ENCODE measurements around the gene TAMALIN.
A peak's percentile ranks its signal among the peaks of the same experiment; 100 is the strongest.
"Not testable (repeated sequence)": the region's sequence is repeated elsewhere in the genome, so short reads cannot be mapped to it uniquely, and the experiment has no call there.

The TAMALIN gene

DNA sequence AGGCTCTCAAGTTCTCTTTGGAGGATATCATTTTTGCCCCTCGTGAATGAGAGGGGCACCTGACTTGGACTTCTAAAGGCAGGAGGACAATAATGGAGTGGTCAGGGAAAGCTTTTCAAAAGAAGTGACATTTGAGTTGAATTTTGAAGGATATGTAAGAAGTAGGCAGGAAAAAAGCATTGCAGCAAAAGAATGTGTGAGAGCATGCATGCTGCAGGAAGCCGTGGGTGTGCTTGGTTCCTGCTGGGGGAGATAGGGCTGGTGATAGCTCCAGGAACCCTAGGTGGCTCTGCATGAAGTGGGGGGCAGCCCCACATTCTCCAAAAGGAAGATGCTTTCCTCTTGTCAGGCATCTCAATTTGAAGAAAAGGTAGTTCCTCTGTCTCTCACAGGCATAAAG lies 32.1 kb upstream of the TAMALIN start:
- Mint-ChIP-seq H3K36me3 (peaks cover 12% of the 10 kb centered on the region), H3K27ac (no peak overlapping the region), H3K27me3 (no peaks in the 10 kb centered on the region), H3K4me3 (peak overlapping the region; percentile 5), H3K9me3 (ENCODE audit: low read depth) (no peaks in the 10 kb centered on the region), H3K4me1 (ENCODE audit: low read depth) (peaks cover 75% of the 10 kb centered on the region)

DNA sequence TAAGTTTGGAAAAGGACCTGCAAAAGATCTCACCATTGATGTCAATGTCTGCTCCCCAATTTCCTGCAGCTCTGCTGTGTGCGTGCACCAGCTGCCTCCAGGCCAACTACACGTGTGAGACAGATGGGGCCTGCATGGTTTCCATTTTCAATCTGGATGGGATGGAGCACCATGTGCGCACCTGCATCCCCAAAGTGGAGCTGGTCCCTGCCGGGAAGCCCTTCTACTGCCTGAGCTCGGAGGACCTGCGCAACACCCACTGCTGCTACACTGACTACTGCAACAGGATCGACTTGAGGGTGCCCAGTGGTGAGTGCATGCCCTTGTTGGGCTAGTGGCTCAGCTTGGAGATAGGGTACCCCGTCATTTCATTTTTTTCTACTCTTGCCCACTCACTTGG lies 31.6 kb upstream of the TAMALIN start:
- H3K9me3 Mint-ChIP-seq (ENCODE audit: low read depth) = no peaks in the 10 kb centered on the region
- peak overlapping the region; percentile 5 for H3K4me3 Mint-ChIP-seq
- peaks cover 12% of the 10 kb centered on the region for H3K36me3 Mint-ChIP-seq
- peaks cover 75% of the 10 kb centered on the region for H3K4me1 Mint-ChIP-seq (ENCODE audit: low read depth)
- H3K27ac Mint-ChIP-seq = peak overlapping the region; percentile 4
- H3K27me3 Mint-ChIP-seq = no peaks in the 10 kb centered on the region

- H3K36me3 Mint-ChIP-seq = peaks cover 12% of the 10 kb centered on the region
- no peaks in the 10 kb centered on the region for H3K27me3 Mint-ChIP-seq
- no peaks in the 10 kb centered on the region for H3K9me3 Mint-ChIP-seq (ENCODE audit: low read depth)
- H3K27ac Mint-ChIP-seq = peak overlapping the region; percentile 50
- peaks cover 69% of the 10 kb centered on the region for H3K4me1 Mint-ChIP-seq (ENCODE audit: low read depth)
- H3K4me3 Mint-ChIP-seq = no peak overlapping the region
These were observed 30.2 kb upstream of the TAMALIN start for GRCh38 chr12:51976376-51977160.

DNA sequence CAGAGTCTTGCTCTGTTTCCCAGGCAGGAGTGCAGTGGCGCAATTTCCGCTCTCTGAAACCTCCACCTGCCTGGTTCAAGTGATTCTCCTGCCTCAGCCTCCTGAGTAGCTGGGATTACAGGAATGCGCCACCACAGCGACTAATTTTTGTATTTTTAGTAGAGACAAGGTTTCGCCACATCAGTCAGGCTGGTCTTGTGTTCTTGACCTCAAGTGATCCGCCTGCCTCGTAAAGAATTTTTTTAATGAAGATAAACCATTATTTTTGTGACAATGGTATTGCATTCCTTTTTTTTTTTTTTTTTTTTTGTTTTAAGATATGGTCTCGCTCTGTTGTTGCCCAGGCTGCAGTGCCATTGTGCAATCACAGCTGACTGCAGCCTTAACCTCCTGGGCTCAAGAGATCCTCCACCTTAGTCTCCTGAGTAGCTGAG lies 29.4 kb upstream of the TAMALIN start:
- peaks cover 61% of the 10 kb centered on the region for H3K4me1 Mint-ChIP-seq (ENCODE audit: low read depth)
- H3K27me3 Mint-ChIP-seq = no peaks in the 10 kb centered on the region
- no peaks in the 10 kb centered on the region for H3K9me3 Mint-ChIP-seq (ENCODE audit: low read depth)
- H3K4me3 Mint-ChIP-seq = no peak overlapping the region
- H3K36me3 Mint-ChIP-seq = peaks cover 15% of the 10 kb centered on the region
- no peak overlapping the region for H3K27ac Mint-ChIP-seq

DNA sequence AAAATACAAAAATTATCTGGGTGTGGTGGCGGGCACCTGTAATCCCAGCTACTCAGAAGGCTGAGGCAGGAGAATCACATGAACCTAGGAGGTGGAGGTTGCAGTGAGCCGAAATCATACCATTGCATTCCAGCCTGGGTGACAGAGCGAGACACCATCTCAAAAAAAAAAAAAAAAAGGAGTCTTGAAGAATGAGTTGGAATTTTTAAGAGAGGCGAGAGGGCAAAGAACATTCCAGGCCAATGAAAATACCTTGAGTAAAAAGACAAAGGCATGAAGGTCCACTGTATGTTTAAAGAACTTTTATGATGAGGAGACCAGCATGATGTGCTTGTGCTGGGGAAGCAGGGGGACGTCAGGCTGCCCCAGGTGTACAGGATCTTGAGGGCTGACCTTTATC lies 27.4 kb upstream of the TAMALIN start:
- not testable (repeated sequence) for H3K9me3 Mint-ChIP-seq (ENCODE audit: low read depth); H3K27ac Mint-ChIP-seq; H3K4me3 Mint-ChIP-seq; H3K27me3 Mint-ChIP-seq
- Mint-ChIP-seq H3K4me1 (ENCODE audit: low read depth) (peaks cover 42% of the 10 kb centered on the region), H3K36me3 (peaks cover 15% of the 10 kb centered on the region)

DNA sequence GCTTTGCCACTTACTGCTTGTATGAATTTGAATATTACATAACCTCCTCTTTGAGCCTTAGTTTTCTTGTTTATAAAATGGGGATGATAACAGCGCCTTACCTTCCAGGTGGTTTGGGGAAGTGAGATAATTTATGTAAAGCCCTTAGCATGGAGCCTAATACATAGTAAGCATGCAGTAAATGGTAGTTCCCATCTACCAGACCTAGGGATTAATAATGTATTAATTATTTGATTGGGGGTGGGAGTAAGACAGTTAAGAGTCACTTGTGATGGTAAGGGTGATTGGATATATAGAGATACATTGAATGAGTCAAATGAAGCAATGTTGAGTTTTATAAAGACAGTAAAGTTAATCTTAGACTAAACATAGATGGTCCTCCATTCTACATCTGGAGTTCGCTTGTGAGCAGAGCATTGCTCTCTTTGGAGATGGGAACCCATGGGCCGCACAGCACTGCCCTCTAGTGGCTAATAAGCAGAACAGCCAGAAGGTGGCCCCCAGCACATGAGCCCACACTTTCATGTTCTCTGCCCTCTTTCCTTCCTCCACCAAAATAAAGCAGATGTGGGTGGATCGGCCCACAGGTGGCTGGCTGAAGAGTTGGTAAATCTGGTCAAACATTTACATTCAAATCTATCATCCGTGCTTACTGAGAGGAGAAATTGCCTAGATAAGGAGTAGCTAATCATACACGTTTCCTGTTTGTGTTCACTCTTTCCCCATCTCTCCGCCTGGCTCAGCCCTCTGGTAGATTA lies 26.5 kb upstream of the TAMALIN start:
- peaks cover 17% of the 10 kb centered on the region for H3K36me3 Mint-ChIP-seq
- no peak overlapping the region for H3K27ac Mint-ChIP-seq

DNA sequence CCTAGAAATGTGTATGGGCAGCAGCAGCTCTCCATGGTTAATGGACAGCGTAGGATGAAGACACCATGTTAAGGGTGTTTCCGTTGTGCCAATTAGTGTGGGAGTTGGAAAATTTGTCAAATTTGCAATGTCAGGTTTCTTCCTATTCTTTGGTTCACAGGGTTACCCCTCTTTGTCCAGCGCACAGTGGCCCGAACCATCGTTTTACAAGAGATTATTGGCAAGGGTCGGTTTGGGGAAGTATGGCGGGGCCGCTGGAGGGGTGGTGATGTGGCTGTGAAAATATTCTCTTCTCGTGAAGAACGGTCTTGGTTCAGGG lies 26.0 kb upstream of the TAMALIN start:
- Mint-ChIP-seq H3K9me3 (ENCODE audit: low read depth) (no peaks in the 10 kb centered on the region), H3K4me1 (ENCODE audit: low read depth) (peaks cover 27% of the 10 kb centered on the region), H3K27ac (no peak overlapping the region), H3K27me3 (no peaks in the 10 kb centered on the region), H3K36me3 (peaks cover 17% of the 10 kb centered on the region), H3K4me3 (no peak overlapping the region)

More for the DNA sequence above, 26.5 kb upstream of the TAMALIN start:
- H3K27me3 Mint-ChIP-seq = no peaks in the 10 kb centered on the region
- H3K4me1 Mint-ChIP-seq (ENCODE audit: low read depth) = peaks cover 32% of the 10 kb centered on the region
- no peak overlapping the region for H3K4me3 Mint-ChIP-seq
- no peaks in the 10 kb centered on the region for H3K9me3 Mint-ChIP-seq (ENCODE audit: low read depth)

- H3K27me3 Mint-ChIP-seq = no peaks in the 10 kb centered on the region
- no peak overlapping the region for H3K4me3 Mint-ChIP-seq
- H3K27ac Mint-ChIP-seq = no peak overlapping the region
- H3K4me1 Mint-ChIP-seq (ENCODE audit: low read depth) = peaks cover 12% of the 10 kb centered on the region
- H3K9me3 Mint-ChIP-seq (ENCODE audit: low read depth) = no peaks in the 10 kb centered on the region
- H3K36me3 Mint-ChIP-seq = peaks cover 9% of the 10 kb centered on the region
These were observed 22.1 kb upstream of the TAMALIN start for GRCh38 chr12:51984657-51985056.

DNA sequence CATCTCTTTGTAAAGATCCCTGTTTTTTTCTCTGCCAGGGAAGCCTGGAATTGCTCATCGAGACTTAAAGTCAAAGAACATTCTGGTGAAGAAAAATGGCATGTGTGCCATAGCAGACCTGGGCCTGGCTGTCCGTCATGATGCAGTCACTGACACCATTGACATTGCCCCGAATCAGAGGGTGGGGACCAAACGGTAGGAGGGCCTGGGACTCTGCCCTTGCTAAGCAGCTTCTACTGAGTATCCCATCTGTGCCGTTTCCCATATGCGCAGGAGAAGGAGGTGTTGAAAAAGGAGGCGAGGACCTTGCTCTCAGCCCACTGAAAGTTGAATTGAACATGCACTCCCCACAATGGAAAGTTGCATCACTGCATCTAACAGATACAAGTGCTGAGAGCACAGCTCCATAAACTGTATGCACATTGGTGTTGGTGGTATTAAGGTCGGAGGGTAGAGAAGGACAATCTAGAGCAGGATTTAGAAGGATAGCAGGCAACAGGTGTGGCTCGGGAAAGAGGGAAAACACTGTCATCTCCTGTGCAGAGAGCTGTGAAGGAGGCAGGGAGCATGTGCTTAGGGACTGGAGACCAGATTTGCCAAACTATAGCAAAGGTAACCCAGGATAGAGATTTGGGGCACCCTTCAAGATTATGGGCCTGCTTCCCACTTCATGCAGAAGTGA lies 21.5 kb upstream of the TAMALIN start:
- peaks cover 7% of the 10 kb centered on the region for H3K4me1 Mint-ChIP-seq (ENCODE audit: low read depth)
- H3K36me3 Mint-ChIP-seq = peaks cover 9% of the 10 kb centered on the region
- H3K27ac Mint-ChIP-seq = no peak overlapping the region
- no peaks in the 10 kb centered on the region for H3K9me3 Mint-ChIP-seq (ENCODE audit: low read depth)
- no peaks in the 10 kb centered on the region for H3K27me3 Mint-ChIP-seq
- no peak overlapping the region for H3K4me3 Mint-ChIP-seq

DNA sequence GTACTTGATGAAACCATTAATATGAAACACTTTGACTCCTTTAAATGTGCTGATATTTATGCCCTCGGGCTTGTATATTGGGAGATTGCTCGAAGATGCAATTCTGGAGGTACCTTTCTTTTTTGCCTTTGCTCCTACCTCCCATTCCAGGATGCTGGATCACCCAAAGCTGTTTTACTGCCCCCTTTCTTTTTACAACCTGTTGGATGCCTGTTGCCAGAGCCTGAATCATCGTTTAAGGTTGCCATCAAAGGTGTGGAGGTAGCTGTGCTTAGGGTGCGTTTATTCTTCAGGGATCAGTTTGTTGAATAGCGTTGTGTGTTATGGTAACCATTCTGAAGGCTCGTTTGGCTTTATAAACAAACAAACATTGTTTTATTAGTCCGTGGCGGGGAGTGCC lies 19.9 kb upstream of the TAMALIN start:
- H3K27me3 Mint-ChIP-seq = no peaks in the 10 kb centered on the region
- no peak overlapping the region for H3K4me3 Mint-ChIP-seq
- no peaks in the 10 kb centered on the region for H3K4me1 Mint-ChIP-seq (ENCODE audit: low read depth)
- no peaks in the 10 kb centered on the region for H3K9me3 Mint-ChIP-seq (ENCODE audit: low read depth)
- H3K36me3 Mint-ChIP-seq = peaks cover 9% of the 10 kb centered on the region
- H3K27ac Mint-ChIP-seq = no peak overlapping the region

- H3K9me3 Mint-ChIP-seq (ENCODE audit: low read depth) = no peaks in the 10 kb centered on the region
These were observed 14.5 kb upstream of the TAMALIN start for GRCh38 chr12:51992246-51992645.

GRCh38 chr12:51994539-51994820 lies 12.3 kb upstream of the TAMALIN start:
- H3K9me3 Mint-ChIP-seq (ENCODE audit: low read depth) = no peaks in the 10 kb centered on the region
- peaks cover 4% of the 10 kb centered on the region for H3K4me1 Mint-ChIP-seq (ENCODE audit: low read depth)
- no peaks in the 10 kb centered on the region for H3K27me3 Mint-ChIP-seq
- no peak overlapping the region for H3K27ac Mint-ChIP-seq
- H3K36me3 Mint-ChIP-seq = peaks cover 8% of the 10 kb centered on the region
- no peak overlapping the region for H3K4me3 Mint-ChIP-seq

More at GRCh38 chr12:51992246-51992645, 14.5 kb upstream of the TAMALIN start:
- no peak overlapping the region for H3K4me3 Mint-ChIP-seq
- peaks cover 4% of the 10 kb centered on the region for H3K4me1 Mint-ChIP-seq (ENCODE audit: low read depth)
- H3K36me3 Mint-ChIP-seq = peaks cover 2% of the 10 kb centered on the region
- no peaks in the 10 kb centered on the region for H3K27me3 Mint-ChIP-seq
- no peak overlapping the region for H3K27ac Mint-ChIP-seq

DNA sequence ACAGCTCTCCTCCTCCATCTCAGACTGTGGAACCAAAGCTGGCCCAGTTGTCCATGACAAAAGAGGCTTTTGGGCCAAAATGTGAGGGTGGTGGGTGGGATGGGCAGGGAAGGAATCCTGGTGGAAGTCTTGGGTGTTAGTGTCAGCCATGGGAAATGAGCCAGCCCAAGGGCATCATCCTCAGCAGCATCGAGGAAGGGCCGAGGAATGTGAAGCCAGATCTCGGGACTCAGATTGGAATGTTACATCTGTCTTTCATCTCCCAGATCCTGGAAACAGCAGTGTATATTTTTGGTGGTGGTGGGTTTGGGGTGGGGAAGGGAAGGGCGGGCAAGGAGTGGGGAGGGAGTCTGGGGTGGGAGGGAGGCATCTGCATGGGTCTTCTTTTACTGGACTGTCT lies 11.8 kb upstream of the TAMALIN start:
- Mint-ChIP-seq H3K4me1 (ENCODE audit: low read depth) (peaks cover 4% of the 10 kb centered on the region), H3K4me3 (no peak overlapping the region), H3K27me3 (no peaks in the 10 kb centered on the region), H3K27ac (no peak overlapping the region), H3K36me3 (peaks cover 8% of the 10 kb centered on the region), H3K9me3 (ENCODE audit: low read depth) (no peaks in the 10 kb centered on the region)

GRCh38 chr12:51997136-51997535 lies 9.6 kb upstream of the TAMALIN start:
- Mint-ChIP-seq H3K4me3 (no peak overlapping the region), H3K9me3 (ENCODE audit: low read depth) (no peaks in the 10 kb centered on the region), H3K27me3 (no peaks in the 10 kb centered on the region), H3K27ac (no peak overlapping the region), H3K4me1 (ENCODE audit: low read depth) (peaks cover 4% of the 10 kb centered on the region), H3K36me3 (peaks cover 8% of the 10 kb centered on the region)

GRCh38 chr12:52003016-52003550 lies 3.7 kb upstream of the TAMALIN start:
- Mint-ChIP-seq H3K27me3 (no peaks in the 10 kb centered on the region), H3K36me3 (peaks cover 4% of the 10 kb centered on the region), H3K4me1 (ENCODE audit: low read depth) (peaks cover 9% of the 10 kb centered on the region), H3K27ac (no peak overlapping the region), H3K9me3 (ENCODE audit: low read depth) (no peaks in the 10 kb centered on the region), H3K4me3 (no peak overlapping the region)

Data from activated naive CD8-positive, alpha-beta T cell (primary cell).